NOMO-1 (cell line): ENCODE data around the gene TRPV4.

ENCODE experiments used
- DNase-seq, 2 experiments: peaks; one replicate each; lab custom pipeline; 2025; ENCODE audit not compliant: unreplicated experiment in 2 of 2; lab: John Stamatoyannopoulos, UW

Gene TRPV4

GRCh38 chr12:109810954-109811623, 22.1 kb downstream of the TRPV4 start:
- no peak for DNase-seq

- no peak for DNase-seq
Measured at GRCh38 chr12:109808876-109809646, 24.1 kb downstream of the TRPV4 start.

- no peak for DNase-seq
Measured at GRCh38 chr12:109807954-109808643, 25.1 kb downstream of the TRPV4 start.

- DNase-seq, result peak; percentile 60 to 61
Measured at GRCh38 chr12:109804820-109805761, 28.1 kb downstream of the TRPV4 start.

GRCh38 chr12:109803678-109804077, 29.5 kb downstream of the TRPV4 start:
- DNase-seq, result no peak

- no peak for DNase-seq
Measured at GRCh38 chr12:109802828-109803227, 30.4 kb downstream of the TRPV4 start.

GRCh38 chr12:109800536-109800935, 32.7 kb downstream of the TRPV4 start:
- no peak for DNase-seq

- DNase-seq, result no peak
Measured at GRCh38 chr12:109798691-109799090, 34.5 kb downstream of the TRPV4 start.

GRCh38 chr12:109797905-109798669, 35.1 kb downstream of the TRPV4 start:
- peak; percentile 90 to 91 for DNase-seq

- no peak for DNase-seq
Measured at GRCh38 chr12:109796057-109796456, 37.1 kb downstream of the TRPV4 start.

GRCh38 chr12:109795023-109795422, 38.2 kb downstream of the TRPV4 start:
- DNase-seq, result peak in 1 of 2 experiments; percentile 37

GRCh38 chr12:109793826-109794501, 39.2 kb downstream of the TRPV4 start:
- DNase-seq, result no peak

GRCh38 chr12:109793411-109793810, 39.8 kb downstream of the TRPV4 start:
- DNase-seq, result no peak

GRCh38 chr12:109792992-109793391, 40.2 kb downstream of the TRPV4 start:
- no peak for DNase-seq

- DNase-seq, result no peak
Measured at GRCh38 chr12:109789526-109790048, 43.6 kb downstream of the TRPV4 start.

- no peak for DNase-seq
Measured at GRCh38 chr12:109786799-109787198, 46.4 kb downstream of the TRPV4 start.

- no peak for DNase-seq
Measured at GRCh38 chr12:109785854-109786253, 47.3 kb downstream of the TRPV4 start.

GRCh38 chr12:109783965-109784244, 49.3 kb downstream of the TRPV4 start:
- DNase-seq, result no peak
